Measurements from ENCODE around the gene ATP9B. TPM values are rescaled to one million over a fixed set of nuclear protein-coding genes. Genes with fewer than 3 reads are reported as not detected.
A peak's percentile ranks its signal among the peaks of the same experiment; 100 is the strongest.

ATP9B gene
- total RNA-seq, 1 experiment from 2014 or later, result 20.9 TPM

DNA sequence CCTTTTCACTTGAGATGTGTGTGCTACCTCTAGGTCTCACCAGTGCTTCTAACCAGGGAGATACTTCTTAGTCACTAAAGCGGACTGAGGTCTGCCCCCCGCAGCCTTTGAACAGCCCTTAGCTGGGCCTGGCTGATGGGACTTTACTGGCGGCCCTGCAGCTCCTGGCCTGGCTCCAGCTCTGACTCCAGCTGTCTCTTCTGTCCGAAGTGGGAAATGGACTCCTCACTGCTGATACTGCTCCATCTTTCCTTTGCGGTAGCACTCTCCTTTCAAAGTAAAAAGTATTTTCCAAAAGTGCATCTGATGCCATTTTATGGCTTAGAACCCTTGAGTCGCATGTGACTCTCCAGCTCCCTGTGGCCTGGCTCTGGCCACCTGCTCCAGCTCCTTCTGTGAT, 64.5 kb downstream of the ATP9B start:
- Histone ChIP-seq H3K4me1 (ENCODE audit: insufficient read depth, low read length) (no peaks in the 10 kb centered on the region), H3K4ac (ENCODE audit: low read depth, low read length) (no peak overlapping the region), H2AFZ (ENCODE audit: low read length) (no peak overlapping the region), H3K23ac (ENCODE audit: insufficient read length, low read depth, low read length) (no peak overlapping the region), H3K4me2 (ENCODE audit: insufficient read depth, insufficient read length, low read length) (no peak overlapping the region), H4K5ac (ENCODE audit: insufficient read length, low read depth, low read length) (no peak overlapping the region), H3K79me1 (ENCODE audit: insufficient read depth, low read depth, low read length, poor library complexity, severe bottlenecking) (no peaks in the 10 kb centered on the region), H4K8ac (replicated peaks; ENCODE audit: insufficient read length, low read depth, low read length) (no peak overlapping the region), H2BK20ac (ENCODE audit: low read depth, low read length, poor library complexity, severe bottlenecking) (no peak overlapping the region), H2BK15ac (ENCODE audit: low read depth, low read length) (no peak overlapping the region), H3K27ac (ENCODE audit: insufficient read length, low read depth, low read length) (no peak overlapping the region), H3K18ac (ENCODE audit: insufficient read length, low read depth, low read length) (no peak overlapping the region), H3K9ac (ENCODE audit: extremely low read depth, insufficient read length, low read length) (no peak overlapping the region), H3K23me2 (ENCODE audit: insufficient read length, low read depth, low read length, poor library complexity, severe bottlenecking) (no peaks in the 10 kb centered on the region), H3K79me2 (ENCODE audit: insufficient read depth, low read length) (no peaks in the 10 kb centered on the region), H4K20me1 (ENCODE audit: control insufficient read depth, insufficient read depth, insufficient read length) (no peaks in the 10 kb centered on the region), H3K9me3 (ENCODE audit: control insufficient read depth, low read depth, low read length) (no peaks in the 10 kb centered on the region), H3K14ac (ENCODE audit: insufficient read depth, low read length) (no peak overlapping the region), H3K27me3 (ENCODE audit: insufficient read depth, low read length) (no peaks in the 10 kb centered on the region), H2AK5ac (ENCODE audit: insufficient read length, low read length) (no peak overlapping the region), H3T11ph (ENCODE audit: low read length) (no peak overlapping the region), H2BK120ac (ENCODE audit: low read depth, low read length, poor library complexity, severe bottlenecking) (no peak overlapping the region), H2BK5ac (ENCODE audit: insufficient read length, low read length) (no peak overlapping the region), H3K56ac (ENCODE audit: insufficient read length, low read depth, low read length) (no peak overlapping the region), H2BK12ac (ENCODE audit: insufficient read length, low read depth, low read length) (no peak overlapping the region), H4K91ac (ENCODE audit: insufficient read length, low read depth, low read length) (no peak overlapping the region)
- WGBS (ENCODE audit: extremely low coverage, insufficient read length, low lambda C conversion rate), result no CpG with 5 or more reads among the region's 6 CpGs
- Mint-ChIP-seq H3K36me3 (ENCODE audit: insufficient read depth in 1 of 3, low read depth in 3 of 3) (peaks cover 0 to 3% (median 3%) of the 10 kb centered on the region in 3 experiments; a peak in 3 of 7 replicates), H3K4me3 (no peak overlapping the region), H3K27me3 (ENCODE audit: low read depth) (no peaks in the 10 kb centered on the region), H3K4me1 (peaks cover 0 to 2% of the 10 kb centered on the region in 2 experiments; a peak in 2 of 4 replicates), H3K9me3 (no peaks in the 10 kb centered on the region), H3K27ac (peak overlapping the region in 1 of 3 experiments; percentile 14; a peak in 1 of 7 replicates)
- DNase-seq, result no peak
- TF ChIP-seq, protein P1, sequence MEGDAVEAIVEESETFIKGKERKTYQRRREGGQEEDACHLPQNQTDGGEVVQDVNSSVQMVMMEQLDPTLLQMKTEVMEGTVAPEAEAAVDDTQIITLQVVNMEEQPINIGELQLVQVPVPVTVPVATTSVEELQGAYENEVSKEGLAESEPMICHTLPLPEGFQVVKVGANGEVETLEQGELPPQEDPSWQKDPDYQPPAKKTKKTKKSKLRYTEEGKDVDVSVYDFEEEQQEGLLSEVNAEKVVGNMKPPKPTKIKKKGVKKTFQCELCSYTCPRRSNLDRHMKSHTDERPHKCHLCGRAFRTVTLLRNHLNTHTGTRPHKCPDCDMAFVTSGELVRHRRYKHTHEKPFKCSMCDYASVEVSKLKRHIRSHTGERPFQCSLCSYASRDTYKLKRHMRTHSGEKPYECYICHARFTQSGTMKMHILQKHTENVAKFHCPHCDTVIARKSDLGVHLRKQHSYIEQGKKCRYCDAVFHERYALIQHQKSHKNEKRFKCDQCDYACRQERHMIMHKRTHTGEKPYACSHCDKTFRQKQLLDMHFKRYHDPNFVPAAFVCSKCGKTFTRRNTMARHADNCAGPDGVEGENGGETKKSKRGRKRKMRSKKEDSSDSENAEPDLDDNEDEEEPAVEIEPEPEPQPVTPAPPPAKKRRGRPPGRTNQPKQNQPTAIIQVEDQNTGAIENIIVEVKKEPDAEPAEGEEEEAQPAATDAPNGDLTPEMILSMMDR (conservative IDR thresholded peaks at IDR 0.05), result no peak
